Activated naive CD8-positive, alpha-beta T cell (primary cell): ENCODE measurements around the gene POLR3A.
A peak's percentile ranks its signal among the peaks of the same experiment; 100 is the strongest.

Source experiments
- H3K27ac Mint-ChIP-seq: one replicate; pipeline ENCODE4 v1.8.0; 2021; ENCODE audit warnings: mixed read lengths
- H3K27me3 Mint-ChIP-seq: one replicate; pipeline ENCODE4 v1.8.0; 2021; ENCODE audit warnings: mixed read lengths
- H3K36me3 Mint-ChIP-seq: one replicate; pipeline ENCODE4 v1.8.0; 2021; ENCODE audit warnings: mixed read lengths
- H3K4me1 Mint-ChIP-seq: one replicate; pipeline ENCODE4 v1.8.0; 2021; ENCODE audit warnings: low read depth, mixed read lengths
- H3K4me3 Mint-ChIP-seq: one replicate; pipeline ENCODE4 v1.8.0; 2021; ENCODE audit warnings: mild to moderate bottlenecking, mixed read lengths
- H3K9me3 Mint-ChIP-seq: one replicate; pipeline ENCODE4 v1.8.0; 2021; ENCODE audit warnings: low read depth, mixed read lengths

POLR3A gene

DNA sequence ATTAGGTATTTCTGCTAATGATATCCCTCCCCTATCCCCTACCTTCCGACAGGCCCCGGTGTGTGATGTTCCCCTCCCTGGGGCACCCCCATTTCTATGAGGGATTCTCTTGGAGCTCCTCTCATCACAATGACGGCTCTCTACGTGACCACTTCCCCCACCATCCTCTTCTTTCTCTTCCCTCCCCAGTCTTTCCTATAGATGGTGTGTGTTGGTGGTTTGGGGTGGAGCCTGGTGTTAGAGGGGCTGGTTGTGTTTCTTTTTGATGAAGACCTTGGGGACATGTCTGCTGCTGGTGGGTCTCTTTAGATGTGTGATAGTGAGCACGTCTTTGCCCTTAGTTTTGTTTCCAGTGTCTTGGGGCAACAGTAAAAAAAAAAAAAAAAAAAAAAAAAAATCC lies 33.0 kb upstream of the POLR3A start:
- no peak overlapping the region for H3K27ac Mint-ChIP-seq
- H3K36me3 Mint-ChIP-seq, result no peaks in the 10 kb centered on the region
- H3K4me3 Mint-ChIP-seq, result no peak overlapping the region
- no peaks in the 10 kb centered on the region for H3K9me3 Mint-ChIP-seq
- peaks cover 3% of the 10 kb centered on the region for H3K27me3 Mint-ChIP-seq
- H3K4me1 Mint-ChIP-seq, result peaks cover 11% of the 10 kb centered on the region

DNA sequence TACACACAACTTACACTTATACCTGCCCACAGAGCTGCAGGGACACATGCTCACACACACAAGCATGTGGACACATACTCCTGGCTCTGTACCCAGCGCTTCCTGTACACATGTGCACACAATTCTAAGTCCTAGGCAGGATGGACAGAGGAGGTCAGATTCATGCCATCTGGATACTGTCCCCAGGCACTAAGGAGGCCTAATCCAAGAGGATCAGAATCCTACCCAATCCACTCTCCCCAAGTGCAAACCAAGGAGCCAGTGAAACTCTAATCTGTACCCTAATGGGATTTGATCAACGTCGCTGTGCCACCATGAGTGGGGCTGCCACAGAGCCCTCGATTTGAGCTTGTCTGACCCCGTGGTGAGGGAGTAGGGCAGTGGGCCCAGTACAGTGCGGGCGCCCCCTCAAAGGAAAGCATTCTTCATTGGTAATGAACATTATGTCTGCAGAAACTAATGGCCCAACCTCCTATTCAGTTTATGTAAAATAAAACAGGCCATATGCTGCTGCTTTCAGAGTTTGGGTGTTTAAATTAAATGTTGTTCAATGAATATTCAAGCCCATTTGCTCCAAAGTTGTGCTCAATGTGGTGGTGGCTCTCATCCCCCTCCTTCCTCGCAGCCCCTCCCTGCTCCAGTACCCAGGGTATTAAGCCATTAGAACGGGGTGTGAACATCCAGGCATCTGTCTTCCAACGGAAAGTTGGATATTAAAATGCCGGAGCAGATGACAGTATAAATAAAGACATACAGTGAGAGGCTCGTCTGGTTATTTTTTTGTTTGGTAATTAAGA lies 30.8 kb upstream of the POLR3A start:
- H3K4me1 Mint-ChIP-seq, result peaks cover 11% of the 10 kb centered on the region
- H3K4me3 Mint-ChIP-seq, result no peak overlapping the region
- H3K27ac Mint-ChIP-seq, result no peak overlapping the region
- H3K36me3 Mint-ChIP-seq, result peaks cover 2% of the 10 kb centered on the region
- peaks cover 3% of the 10 kb centered on the region for H3K27me3 Mint-ChIP-seq
- H3K9me3 Mint-ChIP-seq, result no peaks in the 10 kb centered on the region

DNA sequence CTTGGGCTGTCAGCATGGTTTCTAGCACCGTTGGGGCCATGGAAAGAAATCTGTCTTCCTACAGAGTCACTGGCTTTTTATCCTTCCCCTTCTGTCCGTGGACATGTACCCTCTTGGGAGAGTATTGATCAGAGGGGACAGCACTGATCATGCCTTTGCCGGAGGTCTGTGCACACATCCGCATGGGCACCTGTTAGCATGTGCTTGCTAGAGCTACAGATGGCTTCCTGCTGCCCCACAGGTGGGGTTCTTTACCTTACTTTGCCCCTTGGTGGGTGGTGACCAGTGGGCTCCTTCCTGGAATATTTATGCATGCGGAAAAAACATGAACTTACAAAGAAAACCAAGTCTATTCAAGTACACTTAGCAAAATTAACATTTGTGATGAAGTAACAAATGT lies 29.2 kb upstream of the POLR3A start:
- H3K9me3 Mint-ChIP-seq, result no peaks in the 10 kb centered on the region
- H3K27ac Mint-ChIP-seq, result no peak overlapping the region
- H3K4me3 Mint-ChIP-seq, result no peak overlapping the region
- H3K27me3 Mint-ChIP-seq, result peaks cover 3% of the 10 kb centered on the region
- peaks cover 11% of the 10 kb centered on the region for H3K4me1 Mint-ChIP-seq
- H3K36me3 Mint-ChIP-seq, result peaks cover 7% of the 10 kb centered on the region

DNA sequence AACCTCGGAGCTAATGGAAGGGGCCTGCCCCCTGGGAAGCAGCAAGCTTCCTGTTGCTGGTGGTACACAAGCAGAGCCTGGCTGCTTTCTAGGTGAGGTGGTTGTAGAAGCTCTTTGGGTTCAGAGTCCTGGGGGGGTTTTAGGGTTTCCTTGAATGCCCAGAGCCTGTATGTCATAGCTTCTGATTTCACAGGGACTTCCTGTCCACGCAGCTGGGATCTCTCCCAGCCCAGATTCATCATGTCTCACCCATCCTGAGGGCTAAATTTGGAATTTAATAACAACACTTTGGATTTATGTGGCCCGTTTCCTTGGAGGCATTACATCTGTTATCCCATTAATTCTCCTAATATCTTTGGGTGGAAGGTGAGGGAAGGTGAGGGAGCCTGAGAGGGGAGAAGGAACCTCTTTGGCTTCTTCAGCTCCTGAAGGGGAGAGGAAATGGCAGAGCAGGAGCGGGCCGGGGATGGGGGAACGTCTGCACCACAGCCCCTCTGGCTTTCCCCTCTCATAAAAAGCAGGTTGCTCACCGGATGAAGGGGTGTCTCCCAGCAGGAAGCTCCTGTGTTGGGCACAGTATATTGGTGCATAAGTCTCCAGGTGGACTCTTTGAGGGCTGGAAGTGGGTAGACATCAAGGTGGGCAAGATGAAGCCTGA lies 24.0 kb upstream of the POLR3A start:
- no peak overlapping the region for H3K4me3 Mint-ChIP-seq

DNA sequence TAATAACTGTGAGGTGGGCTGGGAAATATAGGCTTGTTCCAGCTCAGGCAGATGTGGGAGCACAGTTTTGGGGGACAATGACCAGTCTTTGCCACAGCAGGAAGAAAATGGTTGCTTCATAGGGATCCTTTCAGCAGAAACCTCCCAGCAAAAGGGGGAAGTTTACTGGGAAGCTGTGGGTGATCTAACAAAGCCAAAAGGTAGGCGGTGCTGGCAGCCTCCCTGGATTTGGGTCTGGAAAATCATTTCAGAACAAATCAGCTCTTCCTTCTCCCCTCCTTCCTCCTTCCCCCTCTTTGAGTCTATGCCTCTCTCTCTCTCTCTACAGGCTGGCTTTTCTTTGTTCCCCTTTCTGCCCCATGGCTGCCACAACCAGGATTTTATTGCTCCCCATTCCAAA lies 20.5 kb upstream of the POLR3A start:
- peaks cover 11% of the 10 kb centered on the region for H3K4me1 Mint-ChIP-seq
- H3K9me3 Mint-ChIP-seq, result no peaks in the 10 kb centered on the region
- H3K4me3 Mint-ChIP-seq, result no peak overlapping the region
- H3K27ac Mint-ChIP-seq, result no peak overlapping the region
- H3K36me3 Mint-ChIP-seq, result peaks cover 2% of the 10 kb centered on the region
- H3K27me3 Mint-ChIP-seq, result no peaks in the 10 kb centered on the region

More for the DNA sequence above, 24.0 kb upstream of the POLR3A start:
- H3K36me3 Mint-ChIP-seq, result peaks cover 7% of the 10 kb centered on the region
- H3K27ac Mint-ChIP-seq, result no peak overlapping the region
- no peaks in the 10 kb centered on the region for H3K9me3 Mint-ChIP-seq
- H3K4me1 Mint-ChIP-seq, result no peaks in the 10 kb centered on the region
- H3K27me3 Mint-ChIP-seq, result no peaks in the 10 kb centered on the region

DNA sequence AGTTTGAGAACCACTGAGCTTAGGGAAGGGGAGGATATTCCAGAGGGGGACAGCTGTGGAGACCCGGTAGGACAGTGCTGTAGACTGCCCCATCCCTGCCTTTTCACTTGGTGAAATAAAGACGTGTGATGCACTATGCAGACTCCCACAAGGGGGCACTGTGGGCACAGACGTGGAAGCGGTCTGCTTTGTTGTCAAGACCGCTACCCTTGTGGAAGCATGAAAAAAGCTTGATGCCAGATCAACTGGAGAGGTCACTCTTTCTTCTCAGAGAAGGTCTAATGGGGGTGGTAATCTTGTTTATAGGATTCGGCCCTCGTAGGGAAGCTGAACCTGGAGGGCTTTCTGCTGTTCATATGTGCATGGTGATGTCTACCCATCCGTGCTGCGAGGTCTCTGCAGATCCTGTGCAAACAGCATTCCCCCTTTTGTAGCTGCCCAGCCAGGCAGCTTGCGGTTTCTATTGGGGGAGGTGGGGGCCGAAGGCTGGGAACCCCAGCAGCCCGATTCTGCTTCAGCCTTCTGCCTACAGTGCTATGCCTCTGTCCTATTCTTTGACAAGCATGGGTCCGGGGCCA lies 18.1 kb upstream of the POLR3A start:
- H3K36me3 Mint-ChIP-seq, result no peaks in the 10 kb centered on the region
- peaks cover 21% of the 10 kb centered on the region for H3K4me1 Mint-ChIP-seq
- H3K27me3 Mint-ChIP-seq, result no peaks in the 10 kb centered on the region
- no peaks in the 10 kb centered on the region for H3K9me3 Mint-ChIP-seq
- no peak overlapping the region for H3K4me3 Mint-ChIP-seq
- no peak overlapping the region for H3K27ac Mint-ChIP-seq

DNA sequence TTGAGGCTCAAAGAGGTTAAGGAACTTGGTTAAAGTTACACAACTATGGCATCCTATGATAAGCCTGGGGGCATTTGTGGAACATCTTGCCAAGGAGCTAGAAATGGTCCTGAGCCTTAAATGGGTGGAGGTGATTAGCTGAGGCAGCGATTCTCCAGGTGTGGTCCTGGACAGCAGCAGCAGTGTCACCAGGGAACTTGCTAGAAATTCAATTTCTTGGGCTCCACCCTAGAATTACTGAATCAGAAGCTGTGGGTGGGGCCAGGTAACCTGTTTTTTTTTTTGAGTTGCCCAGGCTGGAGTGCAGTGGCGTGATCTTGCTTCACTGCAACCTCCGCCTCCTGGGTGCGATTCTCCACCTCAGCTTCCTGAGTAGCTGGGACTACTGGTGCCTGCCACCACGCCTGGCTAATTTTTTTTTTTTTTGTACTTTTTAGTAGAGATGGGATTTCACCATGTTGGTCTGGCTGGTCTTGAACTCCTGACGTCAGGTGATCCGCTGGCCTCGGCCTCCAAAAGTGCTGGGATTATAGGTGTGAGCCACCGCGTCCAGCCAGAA lies 17.5 kb upstream of the POLR3A start:
- no peak overlapping the region for H3K27ac Mint-ChIP-seq
- no peak overlapping the region for H3K4me3 Mint-ChIP-seq
- H3K4me1 Mint-ChIP-seq, result peaks cover 24% of the 10 kb centered on the region
- no peaks in the 10 kb centered on the region for H3K9me3 Mint-ChIP-seq
- no peaks in the 10 kb centered on the region for H3K36me3 Mint-ChIP-seq
- H3K27me3 Mint-ChIP-seq, result no peaks in the 10 kb centered on the region

DNA sequence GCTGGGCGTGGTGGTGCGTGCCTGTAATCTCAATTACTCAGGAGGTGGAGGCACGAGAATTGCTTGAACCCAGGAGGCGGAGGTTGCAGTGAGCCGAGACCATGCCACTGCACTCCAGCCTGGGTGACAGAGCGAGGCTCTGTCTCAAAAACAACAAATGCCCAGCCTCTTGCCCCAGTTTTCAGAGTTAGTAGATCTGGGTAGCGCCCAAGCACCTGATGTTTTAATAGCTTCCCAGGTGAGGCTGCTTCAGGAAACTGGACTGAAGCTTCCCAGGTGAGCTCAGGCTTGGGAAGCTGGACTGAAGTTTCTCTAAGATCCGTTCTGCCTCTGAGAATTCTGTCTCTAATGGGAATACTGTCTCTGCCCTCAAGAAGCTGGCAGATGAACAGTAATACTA lies 16.5 kb upstream of the POLR3A start:
- H3K4me1 Mint-ChIP-seq, result peaks cover 34% of the 10 kb centered on the region
- H3K4me3 Mint-ChIP-seq, result no peak overlapping the region
- H3K27me3 Mint-ChIP-seq, result no peaks in the 10 kb centered on the region
- peaks cover 8% of the 10 kb centered on the region for H3K36me3 Mint-ChIP-seq
- no peaks in the 10 kb centered on the region for H3K9me3 Mint-ChIP-seq
- H3K27ac Mint-ChIP-seq, result no peak overlapping the region

DNA sequence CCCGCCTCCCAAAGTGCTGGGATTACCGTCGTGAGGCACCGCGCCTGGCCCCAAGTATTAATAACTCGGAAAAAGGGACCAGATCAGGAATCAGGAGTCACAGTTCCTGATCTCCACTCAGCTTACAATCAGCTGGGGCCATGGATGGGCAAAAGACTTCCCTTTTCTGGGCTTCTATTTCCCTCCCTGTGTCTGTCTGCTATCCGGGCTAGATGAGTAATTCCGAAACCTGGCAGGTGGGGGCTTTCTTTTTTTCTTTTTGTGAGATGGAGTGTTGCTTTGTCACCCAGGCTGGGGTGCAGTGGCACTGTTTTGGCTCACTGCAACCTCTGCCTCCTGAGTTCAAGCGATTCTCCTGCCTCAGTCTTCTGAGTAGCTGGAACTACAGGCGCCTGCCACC lies 15.9 kb upstream of the POLR3A start:
- Mint-ChIP-seq H3K4me1 (peaks cover 40% of the 10 kb centered on the region), H3K9me3 (no peaks in the 10 kb centered on the region), H3K36me3 (peaks cover 10% of the 10 kb centered on the region), H3K27me3 (no peaks in the 10 kb centered on the region), H3K27ac (peak overlapping the region; percentile 6), H3K4me3 (no peak overlapping the region)

DNA sequence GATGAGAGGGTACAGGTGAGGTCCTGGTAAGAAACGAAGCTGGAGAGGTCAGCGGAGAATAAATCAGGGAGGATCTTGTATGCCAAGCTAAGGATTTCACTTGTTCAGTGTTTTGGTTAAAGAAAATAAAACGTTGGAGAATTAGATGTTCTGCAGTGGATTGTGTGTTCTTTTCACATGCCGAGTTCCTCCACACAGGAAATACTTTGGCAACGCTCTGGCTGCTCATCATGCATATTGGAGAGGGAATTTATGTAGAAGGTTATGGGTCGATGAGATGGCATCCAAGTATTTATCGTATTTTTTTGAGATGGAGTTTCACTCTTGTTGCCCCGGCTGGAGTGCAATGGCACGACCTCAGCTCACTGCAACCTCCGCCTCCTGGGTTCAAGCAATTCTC lies 15.4 kb upstream of the POLR3A start:
- no peak overlapping the region for H3K4me3 Mint-ChIP-seq
- H3K9me3 Mint-ChIP-seq, result no peaks in the 10 kb centered on the region
- no peak overlapping the region for H3K27ac Mint-ChIP-seq
- H3K27me3 Mint-ChIP-seq, result no peaks in the 10 kb centered on the region
- peaks cover 44% of the 10 kb centered on the region for H3K4me1 Mint-ChIP-seq
- H3K36me3 Mint-ChIP-seq, result peaks cover 12% of the 10 kb centered on the region

DNA sequence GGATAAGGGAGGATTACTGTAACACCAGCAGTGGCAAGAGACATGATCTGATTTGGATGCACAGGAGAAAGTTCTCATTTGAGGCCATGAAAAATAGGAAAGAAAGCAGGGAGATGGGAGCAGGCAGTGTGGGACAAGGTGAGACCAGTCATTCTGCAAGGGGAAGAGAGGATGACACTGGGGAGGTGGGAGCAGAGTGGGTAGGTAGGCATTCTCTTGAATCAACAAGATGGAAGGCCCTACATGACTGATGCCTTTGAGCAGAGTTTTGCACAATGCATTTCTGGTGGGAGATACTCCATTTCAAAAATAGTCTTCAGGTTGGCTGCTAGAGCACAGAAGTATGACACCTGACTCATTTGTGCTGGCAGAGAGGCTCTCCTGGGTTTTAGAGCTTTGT lies 14.9 kb upstream of the POLR3A start:
- Mint-ChIP-seq H3K27me3 (no peaks in the 10 kb centered on the region), H3K27ac (peak overlapping the region; percentile 71), H3K4me1 (peaks cover 49% of the 10 kb centered on the region), H3K36me3 (peaks cover 15% of the 10 kb centered on the region), H3K4me3 (no peak overlapping the region), H3K9me3 (no peaks in the 10 kb centered on the region)

DNA sequence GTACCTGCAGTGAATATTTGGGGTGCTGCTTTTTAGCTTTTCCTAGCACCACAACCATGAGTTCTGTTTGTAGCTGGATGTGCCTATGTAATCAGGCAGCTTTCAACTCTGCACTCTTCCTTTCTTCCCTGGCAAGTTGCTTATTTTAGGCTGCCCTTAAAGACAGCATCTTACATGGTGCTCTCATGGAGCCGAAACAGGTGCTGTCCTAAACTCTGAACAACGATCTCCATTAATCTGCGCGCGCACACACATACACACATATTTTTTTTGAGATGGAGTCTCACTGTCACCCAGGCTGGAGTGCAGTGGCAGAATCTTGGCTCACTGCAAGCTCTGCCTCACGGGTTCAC lies 13.4 kb upstream of the POLR3A start:
- H3K9me3 Mint-ChIP-seq, result no peaks in the 10 kb centered on the region
- H3K27ac Mint-ChIP-seq, result peak overlapping the region; percentile 89
- H3K4me3 Mint-ChIP-seq, result no peak overlapping the region
- H3K4me1 Mint-ChIP-seq, result peaks cover 57% of the 10 kb centered on the region
- no peaks in the 10 kb centered on the region for H3K27me3 Mint-ChIP-seq
- H3K36me3 Mint-ChIP-seq, result peaks cover 24% of the 10 kb centered on the region

DNA sequence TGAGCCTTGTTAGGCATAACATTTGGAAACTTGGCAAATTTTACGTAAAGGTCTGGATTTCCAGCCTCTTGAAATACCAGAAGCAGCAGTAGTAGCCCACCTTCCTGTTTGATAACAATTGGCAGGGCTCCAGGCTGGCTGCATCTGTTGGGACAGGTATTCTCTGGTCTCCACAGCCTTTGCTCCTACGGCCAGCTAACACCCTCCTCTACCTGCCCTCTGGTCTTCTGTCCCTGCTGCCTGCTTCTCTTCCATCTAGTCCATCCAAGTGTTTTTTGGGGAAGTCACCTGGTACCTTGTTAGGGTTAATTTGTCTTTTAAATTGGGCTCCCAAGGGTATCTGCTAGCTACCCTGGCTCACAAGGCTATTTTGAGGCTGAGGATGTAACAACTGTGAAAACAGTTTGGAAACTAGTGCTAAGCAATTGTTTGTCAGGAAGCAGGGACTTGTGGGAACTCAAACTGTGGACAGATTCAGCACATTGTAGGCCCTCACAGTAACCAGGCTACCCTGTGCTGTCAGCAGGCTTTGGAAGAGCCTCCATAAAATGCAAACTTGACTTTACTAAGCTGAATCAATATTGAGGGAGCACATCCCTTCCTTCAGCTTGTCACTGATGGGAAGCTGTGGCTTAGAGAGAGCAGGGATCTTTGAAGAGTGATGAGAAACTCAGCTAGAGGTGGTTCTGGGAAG lies 12.9 kb upstream of the POLR3A start:
- Mint-ChIP-seq H3K4me1 (peaks cover 58% of the 10 kb centered on the region), H3K27ac (peak overlapping the region; percentile 89), H3K9me3 (no peaks in the 10 kb centered on the region), H3K4me3 (no peak overlapping the region), H3K27me3 (no peaks in the 10 kb centered on the region), H3K36me3 (peaks cover 28% of the 10 kb centered on the region)

DNA sequence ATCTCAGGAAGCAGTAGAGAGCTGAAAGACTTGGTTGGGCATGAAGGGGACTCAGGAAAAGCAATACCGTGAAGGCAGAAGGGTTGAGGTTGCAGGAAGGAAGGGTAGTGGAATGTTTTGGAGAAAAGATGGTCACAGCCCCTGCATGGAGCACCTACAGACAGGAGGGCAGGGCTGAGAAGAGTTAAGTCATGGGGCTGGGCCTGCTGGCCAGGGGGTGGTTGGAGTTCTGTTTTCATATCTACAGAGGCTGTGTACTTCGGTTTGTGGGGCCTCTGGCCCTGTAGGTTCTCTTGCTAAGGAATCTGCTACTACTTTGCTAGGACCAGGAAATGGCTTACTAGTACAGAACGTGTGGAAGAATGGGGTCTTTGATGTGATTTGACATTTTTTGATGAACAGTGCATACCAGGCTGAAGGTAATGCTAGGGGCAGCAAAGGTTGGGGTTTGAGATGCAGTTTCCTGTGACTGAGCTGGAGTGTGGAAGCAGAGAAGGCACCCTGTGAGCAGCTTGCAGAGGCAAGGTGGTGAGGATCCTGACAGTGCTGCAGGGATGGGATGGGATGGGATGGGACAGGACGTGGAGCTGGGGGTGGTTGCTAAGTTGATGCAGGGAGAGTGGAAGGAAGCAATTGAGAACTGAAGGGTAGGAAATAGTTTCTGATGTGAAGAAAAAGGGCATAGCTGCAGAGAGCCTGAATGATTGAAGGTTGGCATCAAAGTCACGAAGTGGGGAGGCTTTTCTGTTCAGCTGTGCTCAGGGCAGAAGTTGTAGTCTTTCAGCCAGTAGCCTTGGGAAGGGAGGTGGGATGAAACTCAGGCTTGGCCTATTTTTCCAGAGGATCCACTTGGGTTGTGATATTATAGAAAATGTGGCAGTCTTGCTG lies 12.1 kb upstream of the POLR3A start:
- H3K4me1 Mint-ChIP-seq, result peaks cover 64% of the 10 kb centered on the region
- H3K36me3 Mint-ChIP-seq, result peaks cover 34% of the 10 kb centered on the region
- H3K4me3 Mint-ChIP-seq, result peak overlapping the region; percentile 96
- no peaks in the 10 kb centered on the region for H3K27me3 Mint-ChIP-seq
- H3K9me3 Mint-ChIP-seq, result no peaks in the 10 kb centered on the region
- peak overlapping the region; percentile 89 for H3K27ac Mint-ChIP-seq
